Neural progenitor cell (in vitro differentiated cells): Measurements from ENCODE around the gene THSD1.
"Not testable (repeated sequence)": the region's sequence is repeated elsewhere in the genome, so short reads cannot be mapped to it uniquely, and the experiment has no call there.

Experiments
- EZH2phosphoT487 ChIP-seq: fragments of 200-600 bp; sonication (generic); IDR thresholded peaks from 2 replicates; pipeline ENCODE4 v1.6.1; 2017; ENCODE audit warnings: antibody characterized with exemption
- TF ChIP-seq, protein P1 (sequence below): fragments of 200-600 bp; sonication (generic); IDR thresholded peaks from 2 replicates; pipeline ENCODE4 v1.5.1; 2017; ENCODE audit warnings: antibody characterized with exemption, mild to moderate bottlenecking

DNA sequence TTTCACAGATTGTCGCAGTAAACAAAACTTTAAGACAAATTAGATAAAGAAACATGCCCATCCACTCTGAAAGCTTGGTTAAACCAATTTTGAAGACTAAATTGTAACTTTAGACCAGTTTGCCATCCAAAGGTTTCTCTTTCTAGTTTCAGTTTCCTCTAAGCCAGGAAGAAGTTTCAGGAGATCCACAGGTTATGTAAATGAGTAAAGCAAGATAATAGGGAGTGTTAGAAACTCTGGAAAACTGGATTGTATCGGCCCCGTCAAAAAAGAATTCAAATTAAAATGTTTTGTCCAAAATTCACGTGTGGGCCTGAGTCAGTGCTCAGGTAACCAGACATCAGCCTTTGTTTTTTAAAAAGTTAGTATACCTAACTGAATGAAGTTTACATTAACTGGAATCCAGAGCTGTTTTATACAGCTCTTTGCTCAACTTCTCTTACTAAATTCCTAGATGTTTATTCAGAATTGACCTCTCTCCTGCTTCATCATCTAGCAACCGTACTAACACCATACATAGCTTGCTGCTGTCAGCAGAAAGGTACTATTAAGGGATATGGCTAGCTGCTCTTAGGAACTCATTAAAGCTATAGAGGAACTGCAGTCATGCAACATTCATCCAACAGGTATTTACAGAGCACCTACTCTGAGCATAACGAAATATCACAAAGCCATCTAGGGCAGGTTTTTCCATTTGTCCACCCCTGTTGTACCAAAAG lies 43.6 kb downstream of the THSD1 start:
- TF ChIP-seq, protein P1, sequence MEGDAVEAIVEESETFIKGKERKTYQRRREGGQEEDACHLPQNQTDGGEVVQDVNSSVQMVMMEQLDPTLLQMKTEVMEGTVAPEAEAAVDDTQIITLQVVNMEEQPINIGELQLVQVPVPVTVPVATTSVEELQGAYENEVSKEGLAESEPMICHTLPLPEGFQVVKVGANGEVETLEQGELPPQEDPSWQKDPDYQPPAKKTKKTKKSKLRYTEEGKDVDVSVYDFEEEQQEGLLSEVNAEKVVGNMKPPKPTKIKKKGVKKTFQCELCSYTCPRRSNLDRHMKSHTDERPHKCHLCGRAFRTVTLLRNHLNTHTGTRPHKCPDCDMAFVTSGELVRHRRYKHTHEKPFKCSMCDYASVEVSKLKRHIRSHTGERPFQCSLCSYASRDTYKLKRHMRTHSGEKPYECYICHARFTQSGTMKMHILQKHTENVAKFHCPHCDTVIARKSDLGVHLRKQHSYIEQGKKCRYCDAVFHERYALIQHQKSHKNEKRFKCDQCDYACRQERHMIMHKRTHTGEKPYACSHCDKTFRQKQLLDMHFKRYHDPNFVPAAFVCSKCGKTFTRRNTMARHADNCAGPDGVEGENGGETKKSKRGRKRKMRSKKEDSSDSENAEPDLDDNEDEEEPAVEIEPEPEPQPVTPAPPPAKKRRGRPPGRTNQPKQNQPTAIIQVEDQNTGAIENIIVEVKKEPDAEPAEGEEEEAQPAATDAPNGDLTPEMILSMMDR, result not testable (repeated sequence)
- not testable (repeated sequence) for TF ChIP-seq EZH2phosphoT487
